ENCODE data around the gene LUZP1.

The LUZP1 gene

DNA sequence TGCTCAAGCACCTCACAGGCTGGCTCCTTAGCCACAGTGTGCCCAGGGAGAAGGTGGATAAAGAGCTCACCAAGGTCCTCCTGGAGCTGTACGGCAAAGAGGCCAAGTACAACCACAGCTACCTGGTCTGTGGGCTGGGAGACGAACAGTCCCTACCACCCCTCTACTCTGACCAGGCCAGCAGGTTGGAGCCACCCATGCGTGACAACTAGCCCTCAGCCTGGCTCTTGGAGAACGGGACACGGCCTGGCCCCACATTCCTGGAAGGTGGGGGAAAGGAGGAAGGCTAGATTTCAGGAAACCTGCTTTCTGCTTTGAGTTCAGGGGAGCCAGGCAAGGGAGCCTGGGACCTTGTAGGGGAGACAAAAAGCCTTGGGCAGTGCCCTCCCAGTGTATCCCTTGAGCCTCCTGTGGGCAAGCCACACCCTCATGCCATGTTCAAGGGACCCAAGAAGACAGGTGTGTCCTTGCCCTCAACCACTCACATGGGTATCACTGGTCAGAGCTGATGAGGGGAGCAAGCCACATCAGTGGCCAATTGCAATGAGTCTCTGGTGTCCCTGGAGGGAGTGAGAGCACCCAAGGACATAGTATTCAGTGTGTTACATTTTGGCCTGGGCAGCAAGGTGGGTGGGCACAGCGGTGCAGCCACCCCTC, 27.6 kb downstream of the LUZP1 start:
- H3K27ac ChIP-seq, result no peak overlapping the region
- H3K4me1 ChIP-seq, result no peaks in the 10 kb centered on the region
- H3K4me3 ChIP-seq (ENCODE audit: low read depth, low read length), result no peak overlapping the region
- H2AFZ ChIP-seq, result no peak overlapping the region
- H3K27me3 ChIP-seq (ENCODE audit: control insufficient read depth, insufficient read depth, low read length), result no peaks in the 10 kb centered on the region
- H3K4me2 ChIP-seq (ENCODE audit: low read length), result no peak overlapping the region
- TF ChIP-seq, protein P1, sequence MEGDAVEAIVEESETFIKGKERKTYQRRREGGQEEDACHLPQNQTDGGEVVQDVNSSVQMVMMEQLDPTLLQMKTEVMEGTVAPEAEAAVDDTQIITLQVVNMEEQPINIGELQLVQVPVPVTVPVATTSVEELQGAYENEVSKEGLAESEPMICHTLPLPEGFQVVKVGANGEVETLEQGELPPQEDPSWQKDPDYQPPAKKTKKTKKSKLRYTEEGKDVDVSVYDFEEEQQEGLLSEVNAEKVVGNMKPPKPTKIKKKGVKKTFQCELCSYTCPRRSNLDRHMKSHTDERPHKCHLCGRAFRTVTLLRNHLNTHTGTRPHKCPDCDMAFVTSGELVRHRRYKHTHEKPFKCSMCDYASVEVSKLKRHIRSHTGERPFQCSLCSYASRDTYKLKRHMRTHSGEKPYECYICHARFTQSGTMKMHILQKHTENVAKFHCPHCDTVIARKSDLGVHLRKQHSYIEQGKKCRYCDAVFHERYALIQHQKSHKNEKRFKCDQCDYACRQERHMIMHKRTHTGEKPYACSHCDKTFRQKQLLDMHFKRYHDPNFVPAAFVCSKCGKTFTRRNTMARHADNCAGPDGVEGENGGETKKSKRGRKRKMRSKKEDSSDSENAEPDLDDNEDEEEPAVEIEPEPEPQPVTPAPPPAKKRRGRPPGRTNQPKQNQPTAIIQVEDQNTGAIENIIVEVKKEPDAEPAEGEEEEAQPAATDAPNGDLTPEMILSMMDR (IDR thresholded peaks at IDR 0.05), result no peak
- H3K36me3 ChIP-seq (ENCODE audit: control insufficient read depth, insufficient read depth, low read length), result no peaks in the 10 kb centered on the region
- no peak overlapping the region for H3K9ac ChIP-seq
- peaks cover 8% of the 10 kb centered on the region for H3K79me2 ChIP-seq
- no peaks in the 10 kb centered on the region for H3K9me3 ChIP-seq (ENCODE audit: control insufficient read depth, low read length)

DNA sequence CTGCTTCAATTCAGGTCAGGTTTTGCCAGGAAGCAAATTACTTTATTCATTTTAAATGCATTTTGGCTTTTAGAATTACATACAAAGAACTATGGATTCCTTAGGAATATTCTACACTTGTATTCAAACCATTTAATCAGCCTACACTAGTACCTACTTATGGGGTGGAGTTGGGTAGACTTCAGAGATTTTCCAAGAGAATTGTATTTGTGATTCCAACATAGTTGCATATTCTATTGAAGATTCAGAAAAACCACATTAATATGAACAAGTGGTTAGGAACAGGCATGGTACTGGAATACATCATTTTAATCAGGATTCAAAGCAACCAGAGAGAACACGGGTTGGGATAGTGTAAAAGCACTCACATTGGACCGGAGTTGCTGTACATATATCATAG, 33.4 kb downstream of the LUZP1 start:
- no peaks in the 10 kb centered on the region for H3K4me1 ChIP-seq
- TF ChIP-seq, protein P1 (IDR thresholded peaks at IDR 0.05), result no peak

DNA sequence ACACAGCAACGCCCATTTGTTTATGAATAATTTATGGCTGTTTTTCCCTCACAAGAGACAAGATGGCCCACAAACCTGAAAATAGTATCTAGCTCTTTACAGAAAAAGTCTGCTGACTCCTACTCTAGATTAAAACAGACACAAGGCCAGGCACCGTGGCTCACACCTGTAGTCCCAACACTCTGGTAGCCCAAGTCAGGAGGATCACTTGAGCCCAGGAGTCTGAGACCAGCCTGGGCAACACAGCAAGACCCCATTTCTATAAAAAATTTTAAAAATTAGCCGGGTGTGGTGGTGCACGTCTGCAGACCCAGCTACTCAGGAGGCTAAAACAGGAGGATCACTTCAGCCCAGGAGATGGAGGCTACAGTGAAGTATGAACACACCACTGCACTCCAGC, 34.6 kb downstream of the LUZP1 start:
- no peaks in the 10 kb centered on the region for H3K4me1 ChIP-seq
- H2AFZ ChIP-seq, result no peak overlapping the region
- no peaks in the 10 kb centered on the region for H3K36me3 ChIP-seq (ENCODE audit: control insufficient read depth, insufficient read depth, low read length)
- no peak overlapping the region for H3K4me3 ChIP-seq (ENCODE audit: low read depth, low read length)
- no peak overlapping the region for H3K4me2 ChIP-seq (ENCODE audit: low read length)
- no peak overlapping the region for H3K9ac ChIP-seq
- H3K27me3 ChIP-seq (ENCODE audit: control insufficient read depth, insufficient read depth, low read length), result no peaks in the 10 kb centered on the region
- H3K79me2 ChIP-seq, result peaks cover 3% of the 10 kb centered on the region
- no peak overlapping the region for H3K27ac ChIP-seq
- no peaks in the 10 kb centered on the region for H3K9me3 ChIP-seq (ENCODE audit: control insufficient read depth, low read length)
- TF ChIP-seq, protein P1 (IDR thresholded peaks at IDR 0.05), result no peak

More for the DNA sequence above, 33.4 kb downstream of the LUZP1 start:
- H3K9ac ChIP-seq, result no peak overlapping the region
- no peaks in the 10 kb centered on the region for H3K9me3 ChIP-seq (ENCODE audit: control insufficient read depth, low read length)
- no peak overlapping the region for H3K4me2 ChIP-seq (ENCODE audit: low read length)
- no peak overlapping the region for H3K27ac ChIP-seq
- H3K4me3 ChIP-seq (ENCODE audit: low read depth, low read length), result no peak overlapping the region
- H3K79me2 ChIP-seq, result peaks cover 3% of the 10 kb centered on the region
- no peak overlapping the region for H2AFZ ChIP-seq
- H3K36me3 ChIP-seq (ENCODE audit: control insufficient read depth, insufficient read depth, low read length), result no peaks in the 10 kb centered on the region
- no peaks in the 10 kb centered on the region for H3K27me3 ChIP-seq (ENCODE audit: control insufficient read depth, insufficient read depth, low read length)

DNA sequence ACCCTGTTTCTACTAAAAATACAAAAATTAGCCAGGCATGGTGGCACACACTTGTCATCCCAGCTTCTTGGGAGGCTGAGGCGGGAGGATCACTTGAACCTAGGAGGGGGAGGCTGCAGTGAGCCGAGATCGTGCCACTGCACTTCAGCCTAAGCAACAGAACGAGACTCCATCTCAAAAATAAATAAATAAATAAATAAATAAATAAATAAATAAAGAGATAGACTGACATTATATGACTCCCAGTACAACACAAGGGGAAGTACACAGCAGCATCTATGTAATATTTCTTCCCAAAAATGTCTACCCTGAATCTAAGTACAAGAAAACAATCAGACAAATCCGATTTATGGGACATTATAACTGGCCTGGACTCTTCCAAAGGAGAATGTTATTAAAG, 35.1 kb downstream of the LUZP1 start:
- no peak overlapping the region for H3K9ac ChIP-seq
- H3K4me1 ChIP-seq, result no peaks in the 10 kb centered on the region
- no peak overlapping the region for H3K27ac ChIP-seq
- TF ChIP-seq, protein P1 (IDR thresholded peaks at IDR 0.05), result no peak
- no peak overlapping the region for H3K4me3 ChIP-seq (ENCODE audit: low read depth, low read length)
- no peaks in the 10 kb centered on the region for H3K27me3 ChIP-seq (ENCODE audit: control insufficient read depth, insufficient read depth, low read length)
- H3K4me2 ChIP-seq (ENCODE audit: low read length), result no peak overlapping the region
- no peaks in the 10 kb centered on the region for H3K9me3 ChIP-seq (ENCODE audit: control insufficient read depth, low read length)
- no peak overlapping the region for H2AFZ ChIP-seq
- H3K79me2 ChIP-seq, result peaks cover 3% of the 10 kb centered on the region
- no peaks in the 10 kb centered on the region for H3K36me3 ChIP-seq (ENCODE audit: control insufficient read depth, insufficient read depth, low read length)

DNA sequence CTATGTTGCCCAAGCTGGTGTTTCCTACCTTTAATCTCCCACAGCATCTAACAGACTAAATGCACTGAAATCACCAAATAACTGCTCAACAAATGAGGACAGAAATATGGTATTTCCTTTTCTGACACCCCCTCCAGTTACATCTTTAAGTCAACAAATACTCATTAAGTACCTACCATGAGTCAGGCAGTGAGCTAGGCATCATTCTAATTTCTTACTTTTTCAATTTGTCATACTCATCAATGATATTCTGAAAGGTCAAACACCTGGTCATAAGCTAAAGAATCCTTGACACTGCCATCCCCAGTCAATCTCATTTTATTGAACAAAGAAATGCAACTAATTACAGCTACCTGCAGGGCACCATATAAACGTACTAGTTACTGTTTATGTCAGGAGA, 36.6 kb downstream of the LUZP1 start:
- Histone ChIP-seq H3K4me1 (no peaks in the 10 kb centered on the region), H3K4me2 (ENCODE audit: low read length) (no peak overlapping the region), H2AFZ (no peak overlapping the region), H3K9ac (no peak overlapping the region), H3K79me2 (peaks cover 3% of the 10 kb centered on the region), H3K27ac (no peak overlapping the region), H3K9me3 (ENCODE audit: control insufficient read depth, low read length) (no peaks in the 10 kb centered on the region), H3K27me3 (ENCODE audit: control insufficient read depth, insufficient read depth, low read length) (no peaks in the 10 kb centered on the region), H3K4me3 (ENCODE audit: low read depth, low read length) (no peak overlapping the region), H3K36me3 (ENCODE audit: control insufficient read depth, insufficient read depth, low read length) (no peaks in the 10 kb centered on the region)
- TF ChIP-seq, protein P1 (IDR thresholded peaks at IDR 0.05), result no peak
